NB4 (cell line): ENCODE measurements around the gene MGMT.

Experiments
- CTCF ChIP-seq: IDR thresholded peaks from one replicate; pipeline ENCODE4 v1.5.1; 2012; ENCODE audit warnings: low read depth, low read length
- MAX ChIP-seq: IDR thresholded peaks from 2 replicates; pipeline ENCODE4 v1.6.1; 2011; ENCODE audit warnings: low read depth, low read length
- MYC ChIP-seq: IDR thresholded peaks from 2 replicates; pipeline ENCODE4 v1.6.1; 2011; ENCODE audit warnings: low read depth, low read length
- POLR2A ChIP-seq: IDR thresholded peaks from 2 replicates; pipeline ENCODE4 v1.6.1; 2011; ENCODE audit warnings: mild to moderate bottlenecking; ENCODE audit not compliant: insufficient read length; ENCODE audit errors: extremely low read depth

- TF ChIP-seq MYC (no peak), CTCF (no peak), POLR2A (no peak), MAX (no peak)
Observed at GRCh38 chr10:129673292-129673691, 206.3 kb downstream of the MGMT start.
